ENCODE measurements around the gene GSTM3. TPM values are rescaled to one million over a fixed set of nuclear protein-coding genes. Genes with fewer than 3 reads are reported as not detected.
A peak's percentile ranks its signal among the peaks of the same experiment; 100 is the strongest.
"Not testable (repeated sequence)": the region's sequence is repeated elsewhere in the genome, so short reads cannot be mapped to it uniquely, and the experiment has no call there.

Gene GSTM3
- total RNA-seq, 4 donors from 2014 or later, result 61.1 to 162 (median 132) TPM

GRCh38 chr1:109750920-109751319 is 10.1 kb upstream of the GSTM3 start:
- intact Hi-C loops (cut with DNase I), result no loop called here
- H3K27ac ChIP-seq, result no peak overlapping the region
- H3K4me1 ChIP-seq, result no peaks in the 10 kb centered on the region
- no peaks in the 10 kb centered on the region for H3K9me3 ChIP-seq
- H3K27me3 ChIP-seq, result no peaks in the 10 kb centered on the region
- H3K36me3 ChIP-seq, result no peaks in the 10 kb centered on the region
- no peak for TF ChIP-seq POLR2A (IDR thresholded peaks at IDR 0.05)
- TF ChIP-seq, protein P1, sequence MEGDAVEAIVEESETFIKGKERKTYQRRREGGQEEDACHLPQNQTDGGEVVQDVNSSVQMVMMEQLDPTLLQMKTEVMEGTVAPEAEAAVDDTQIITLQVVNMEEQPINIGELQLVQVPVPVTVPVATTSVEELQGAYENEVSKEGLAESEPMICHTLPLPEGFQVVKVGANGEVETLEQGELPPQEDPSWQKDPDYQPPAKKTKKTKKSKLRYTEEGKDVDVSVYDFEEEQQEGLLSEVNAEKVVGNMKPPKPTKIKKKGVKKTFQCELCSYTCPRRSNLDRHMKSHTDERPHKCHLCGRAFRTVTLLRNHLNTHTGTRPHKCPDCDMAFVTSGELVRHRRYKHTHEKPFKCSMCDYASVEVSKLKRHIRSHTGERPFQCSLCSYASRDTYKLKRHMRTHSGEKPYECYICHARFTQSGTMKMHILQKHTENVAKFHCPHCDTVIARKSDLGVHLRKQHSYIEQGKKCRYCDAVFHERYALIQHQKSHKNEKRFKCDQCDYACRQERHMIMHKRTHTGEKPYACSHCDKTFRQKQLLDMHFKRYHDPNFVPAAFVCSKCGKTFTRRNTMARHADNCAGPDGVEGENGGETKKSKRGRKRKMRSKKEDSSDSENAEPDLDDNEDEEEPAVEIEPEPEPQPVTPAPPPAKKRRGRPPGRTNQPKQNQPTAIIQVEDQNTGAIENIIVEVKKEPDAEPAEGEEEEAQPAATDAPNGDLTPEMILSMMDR (IDR thresholded peaks at IDR 0.05), result no peak
- no peak for DNase-seq
- WGBS, 2 donors, result 86 to 96% methylated on average over 5 to 6 of the region's 6 CpGs
- no peak overlapping the region for H3K4me3 ChIP-seq (replicated peaks in 1 of 3)

- H3K9me3 ChIP-seq, result no peaks in the 10 kb centered on the region
- no peaks in the 10 kb centered on the region for H3K36me3 ChIP-seq
- intact Hi-C loops (cut with DNase I), result no loop called here
- WGBS, 2 donors, result 91 to 99% methylated on average over 7 to 8 of the region's 11 CpGs
- H3K4me1 ChIP-seq, result no peaks in the 10 kb centered on the region
- no peak overlapping the region for H3K4me3 ChIP-seq (replicated peaks in 1 of 3)
- TF ChIP-seq, protein P1 (IDR thresholded peaks at IDR 0.05), result no peak
- TF ChIP-seq POLR2A (IDR thresholded peaks at IDR 0.05), result no peak
- H3K27ac ChIP-seq, result no peak overlapping the region
- no peak for DNase-seq
- H3K27me3 ChIP-seq, result no peaks in the 10 kb centered on the region
Observed at GRCh38 chr1:109750241-109750882, 9.5 kb upstream of the GSTM3 start.

DNA sequence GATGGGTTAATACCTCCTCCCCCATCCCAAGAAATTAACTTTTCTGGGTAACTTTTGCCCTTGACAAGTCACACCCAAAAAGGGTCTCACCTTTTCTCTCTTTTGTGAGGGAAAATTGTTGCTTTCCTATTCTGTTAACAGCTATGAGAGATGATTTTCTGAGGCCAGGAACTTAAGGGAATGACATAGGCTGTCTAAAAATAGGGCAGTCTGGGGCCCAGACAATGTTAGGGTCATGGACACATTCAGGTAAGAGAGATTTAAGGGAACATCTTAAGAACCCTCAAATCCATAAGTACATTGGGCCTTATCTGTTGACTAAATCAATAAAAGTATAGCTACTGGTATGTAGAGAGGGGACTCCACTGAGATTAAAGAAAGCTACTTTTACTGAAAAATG is 8.4 kb upstream of the GSTM3 start:
- no peak for DNase-seq
- intact Hi-C loops (cut with DNase I), result no loop called here
- Histone ChIP-seq H3K27ac (no peak overlapping the region), H3K4me3 (replicated peaks in 1 of 3) (no peak overlapping the region), H3K4me1 (no peaks in the 10 kb centered on the region), H3K36me3 (no peaks in the 10 kb centered on the region), H3K27me3 (no peaks in the 10 kb centered on the region), H3K9me3 (no peaks in the 10 kb centered on the region)
- TF ChIP-seq, protein P1 (IDR thresholded peaks at IDR 0.05), result no peak
- TF ChIP-seq POLR2A (IDR thresholded peaks at IDR 0.05), result no peak

GRCh38 chr1:109748311-109748710 is 7.5 kb upstream of the GSTM3 start:
- H3K27ac ChIP-seq; H3K36me3 ChIP-seq; H3K9me3 ChIP-seq; DNase-seq; intact Hi-C loops (cut with DNase I); H3K4me1 ChIP-seq; H3K4me3 ChIP-seq (replicated peaks in 1 of 3); H3K27me3 ChIP-seq: not testable (repeated sequence)
- 92 to 94% methylated on average over 6 to 10 of the region's 10 CpGs for WGBS, 2 donors

- intact Hi-C loops (cut with DNase I), result no loop called here
- TF ChIP-seq, protein P1 (IDR thresholded peaks at IDR 0.05), result no peak
- TF ChIP-seq POLR2A (IDR thresholded peaks at IDR 0.05), result peak in 1 of 2 donors; percentile 88
- WGBS, 2 donors, result 5 to 9% methylated on average over 12 to 34 of the region's 86 CpGs
Observed at GRCh38 chr1:109739738-109740614, 862 bp downstream of the GSTM3 start.

More at GRCh38 chr1:109739738-109740614, 862 bp downstream of the GSTM3 start:
- DNase-seq, result peak; percentile 75 to 76
- Histone ChIP-seq H3K27me3 (no peaks in the 10 kb centered on the region), H3K4me1 (peaks cover 6 to 9% of the 10 kb centered on the region in 2 donors), H3K4me3 (replicated peaks in 1 of 3) (peak overlapping the region; percentile 23 to 85 (median 60)), H3K36me3 (peaks cover 0 to 11% of the 10 kb centered on the region in 2 donors), H3K9me3 (no peaks in the 10 kb centered on the region), H3K27ac (peak overlapping the region; percentile 39 to 74 (median 56))
